HG02884 (cell line): ENCODE data around the gene STEAP3.

Experiments
- ATAC-seq: cut with Tn5 transposase; IDR thresholded peaks from one replicate; pipeline ENCODE4 v1.9.1; 2021; ENCODE audit warnings: mild to moderate bottlenecking, moderate library complexity; ENCODE audit not compliant: unreplicated experiment

STEAP3 gene

GRCh38 chr2:119245841-119246230 is 22.2 kb downstream of the STEAP3 start:
- no peak for ATAC-seq

GRCh38 chr2:119246884-119247843 is 23.5 kb downstream of the STEAP3 start:
- no peak for ATAC-seq

GRCh38 chr2:119247844-119248271 is 24.2 kb downstream of the STEAP3 start:
- no peak for ATAC-seq

- no peak for ATAC-seq
Observed at GRCh38 chr2:119248311-119248710, 24.7 kb downstream of the STEAP3 start.

GRCh38 chr2:119248751-119249150 is 25.1 kb downstream of the STEAP3 start:
- no peak for ATAC-seq

- ATAC-seq = no peak
Observed at GRCh38 chr2:119249311-119249710, 25.7 kb downstream of the STEAP3 start.

- ATAC-seq = no peak
Observed at GRCh38 chr2:119249855-119250717, 26.5 kb downstream of the STEAP3 start.

- ATAC-seq = no peak
Observed at GRCh38 chr2:119250718-119251290, 27.2 kb downstream of the STEAP3 start.

GRCh38 chr2:119251652-119252051 is 28.0 kb downstream of the STEAP3 start:
- ATAC-seq = no peak

- ATAC-seq = no peak
Observed at GRCh38 chr2:119252186-119253113, 28.8 kb downstream of the STEAP3 start.

GRCh38 chr2:119253114-119253702 is 29.6 kb downstream of the STEAP3 start:
- no peak for ATAC-seq

GRCh38 chr2:119253760-119254600 is 30.3 kb downstream of the STEAP3 start:
- no peak for ATAC-seq

GRCh38 chr2:119254601-119255080 is 31.0 kb downstream of the STEAP3 start:
- no peak for ATAC-seq

- ATAC-seq = no peak
Observed at GRCh38 chr2:119255760-119256581, 32.3 kb downstream of the STEAP3 start.

- ATAC-seq = no peak
Observed at GRCh38 chr2:119256582-119256921, 32.9 kb downstream of the STEAP3 start.

- no peak for ATAC-seq
Observed at GRCh38 chr2:119257198-119257597, 33.6 kb downstream of the STEAP3 start.

GRCh38 chr2:119259296-119259860 is 35.7 kb downstream of the STEAP3 start:
- ATAC-seq = no peak
